Subcutaneous abdominal adipose tissue (tissue), 5 donors: Measurements from ENCODE around the gene KRTAP5-9.
"Not testable (repeated sequence)": the region's sequence is repeated elsewhere in the genome, so short reads cannot be mapped to it uniquely, and the experiment has no call there.

Experiments used
- H3K27ac ChIP-seq: one replicate; pipeline ENCODE4 v1.7.0; 2013; ENCODE audit warnings: low read depth, mild to moderate bottlenecking, inconsistent platforms, low read length, moderate library complexity
- H3K27me3 ChIP-seq, 5 donors: one replicate each; pipeline ENCODE4 v1.7.0; 2013; ENCODE audit warnings: low read length in 5 of 5, inconsistent platforms in 1 of 5; ENCODE audit not compliant: control insufficient read depth in 5 of 5, insufficient read depth in 4 of 5
- H3K36me3 ChIP-seq, 5 donors: one replicate each; pipeline ENCODE4 v1.7.0; 2013; ENCODE audit warnings: low read length in 5 of 5; ENCODE audit not compliant: control insufficient read depth in 5 of 5, insufficient read depth in 5 of 5
- H3K4me1 ChIP-seq, 5 donors: one replicate each; pipeline ENCODE4 v1.7.0; 2013; ENCODE audit warnings: low read length in 5 of 5, mild to moderate bottlenecking in 3 of 5, moderate library complexity in 1 of 5; ENCODE audit not compliant: control insufficient read depth in 5 of 5, insufficient read depth in 5 of 5
- H3K4me3 ChIP-seq, 5 donors: one replicate each; pipeline ENCODE4 v1.7.0; 2013; ENCODE audit warnings: low read length in 5 of 5, low read depth in 1 of 5
- H3K9ac ChIP-seq, 5 donors: one replicate each; pipeline ENCODE4 v1.7.0; 2013; ENCODE audit warnings: low read length in 5 of 5, mild to moderate bottlenecking in 4 of 5, moderate library complexity in 3 of 5
- H3K9me3 ChIP-seq, 5 donors: one replicate each; pipeline ENCODE4 v1.7.0; 2013; ENCODE audit warnings: low read length in 5 of 5; ENCODE audit not compliant: control insufficient read depth in 5 of 5
- donor health status: healthy.
- donor health status: healthy.
- donor health status: healthy.
- donor health status: healthy.
- donor health status: healthy.

The KRTAP5-9 gene

GRCh38 chr11:71556018-71556417, 7.8 kb downstream of the KRTAP5-9 start:
- Histone ChIP-seq H3K9ac (no peak overlapping the region), H3K4me1 (no peaks in the 10 kb centered on the region), H3K27me3 (no peaks in the 10 kb centered on the region), H3K36me3 (no peaks in the 10 kb centered on the region), H3K27ac (no peak overlapping the region), H3K4me3 (no peak overlapping the region), H3K9me3 (no peaks in the 10 kb centered on the region)

- Histone ChIP-seq H3K4me3 (no peak overlapping the region), H3K9me3 (no peaks in the 10 kb centered on the region), H3K36me3 (no peaks in the 10 kb centered on the region), H3K27ac (no peak overlapping the region), H3K27me3 (no peaks in the 10 kb centered on the region), H3K4me1 (no peaks in the 10 kb centered on the region), H3K9ac (no peak overlapping the region)
Measured at GRCh38 chr11:71557257-71557656, 9.0 kb downstream of the KRTAP5-9 start.

- H3K9ac ChIP-seq = no peak overlapping the region
- H3K27ac ChIP-seq = no peak overlapping the region
- H3K36me3 ChIP-seq = no peaks in the 10 kb centered on the region
- no peak overlapping the region for H3K4me3 ChIP-seq
- no peaks in the 10 kb centered on the region for H3K4me1 ChIP-seq
- no peaks in the 10 kb centered on the region for H3K9me3 ChIP-seq
- H3K27me3 ChIP-seq = peaks cover 0 to 5% (median 2%) of the 10 kb centered on the region in 5 donors
Measured at GRCh38 chr11:71558996-71559395, 10.8 kb downstream of the KRTAP5-9 start.

- Histone ChIP-seq H3K9ac (no peak overlapping the region), H3K9me3 (no peaks in the 10 kb centered on the region), H3K4me1 (peaks cover 0 to 12% (median 11%) of the 10 kb centered on the region in 5 donors), H3K27ac (no peak overlapping the region), H3K36me3 (no peaks in the 10 kb centered on the region), H3K27me3 (peaks cover 0 to 5% (median 2%) of the 10 kb centered on the region in 5 donors), H3K4me3 (no peak overlapping the region)
Measured at GRCh38 chr11:71562120-71562519, 13.9 kb downstream of the KRTAP5-9 start.

- peaks cover 0 to 5% (median 2%) of the 10 kb centered on the region in 5 donors for H3K27me3 ChIP-seq
- H3K9ac ChIP-seq = no peak overlapping the region
- no peaks in the 10 kb centered on the region for H3K36me3 ChIP-seq
- H3K4me3 ChIP-seq = no peak overlapping the region
- H3K9me3 ChIP-seq = no peaks in the 10 kb centered on the region
- H3K4me1 ChIP-seq = peaks cover 0 to 23% (median 19%) of the 10 kb centered on the region in 5 donors
- H3K27ac ChIP-seq = no peak overlapping the region
Measured at GRCh38 chr11:71563406-71563805, 15.2 kb downstream of the KRTAP5-9 start.

- Histone ChIP-seq H3K9ac (no peak overlapping the region), H3K4me1 (peaks cover 0 to 32% (median 21%) of the 10 kb centered on the region in 5 donors), H3K4me3 (no peak overlapping the region), H3K9me3 (no peaks in the 10 kb centered on the region), H3K27ac (no peak overlapping the region), H3K36me3 (no peaks in the 10 kb centered on the region), H3K27me3 (peaks cover 0 to 5% (median 2%) of the 10 kb centered on the region in 5 donors)
Measured at GRCh38 chr11:71564430-71564829, 16.2 kb downstream of the KRTAP5-9 start.

GRCh38 chr11:71565263-71565662, 17.0 kb downstream of the KRTAP5-9 start, which contains the start of gene KRTAP5-10:
TSS of gene KRTAP5-10 (plus strand) at chr11:71565563. CDS start at chr11:71565588, 25 bp downstream.
- Histone ChIP-seq H3K36me3 (no peaks in the 10 kb centered on the region), H3K4me3 (no peak within 1 kb of the TSS), H3K9me3 (no peaks in the 10 kb centered on the region)

GRCh38 chr11:71566081-71566620, 17.9 kb downstream of the KRTAP5-9 start:
- no peak overlapping the region for H3K27ac ChIP-seq
- H3K27me3 ChIP-seq = peaks cover 0 to 5% (median 2%) of the 10 kb centered on the region in 5 donors
- H3K9ac ChIP-seq = no peak overlapping the region
- peaks cover 0 to 32% (median 21%) of the 10 kb centered on the region in 5 donors for H3K4me1 ChIP-seq
- H3K9me3 ChIP-seq = no peaks in the 10 kb centered on the region
- H3K4me3 ChIP-seq = no peak overlapping the region
- H3K36me3 ChIP-seq = no peaks in the 10 kb centered on the region

More at GRCh38 chr11:71565263-71565662, 17.0 kb downstream of the KRTAP5-9 start, which contains the start of gene KRTAP5-10:
- Histone ChIP-seq H3K27ac (no peak within 1 kb of the TSS), H3K9ac (no peak within 1 kb of the TSS), H3K27me3 (peaks cover 0 to 5% (median 2%) of the 10 kb centered on the region in 5 donors), H3K4me1 (peaks cover 0 to 32% (median 21%) of the 10 kb centered on the region in 5 donors)

GRCh38 chr11:71566626-71567599, 18.7 kb downstream of the KRTAP5-9 start:
- H3K4me3 ChIP-seq, H3K27ac ChIP-seq, H3K9ac ChIP-seq, H3K9me3 ChIP-seq, H3K27me3 ChIP-seq, H3K36me3 ChIP-seq: not testable (repeated sequence)
- H3K4me1 ChIP-seq = peaks cover 0 to 32% (median 21%) of the 10 kb centered on the region in 5 donors

- not testable (repeated sequence) for H3K27ac ChIP-seq, H3K27me3 ChIP-seq, H3K9me3 ChIP-seq, H3K36me3 ChIP-seq, H3K4me3 ChIP-seq, H3K9ac ChIP-seq
- H3K4me1 ChIP-seq = peaks cover 0 to 32% (median 21%) of the 10 kb centered on the region in 5 donors
Measured at GRCh38 chr11:71567633-71568032, 19.4 kb downstream of the KRTAP5-9 start.
